Measurements from ENCODE around the gene FKBP15.
A peak's percentile ranks its signal among the peaks of the same experiment; 100 is the strongest.
"Not testable (repeated sequence)": the region's sequence is repeated elsewhere in the genome, so short reads cannot be mapped to it uniquely, and the experiment has no call there.

FKBP15 gene

DNA sequence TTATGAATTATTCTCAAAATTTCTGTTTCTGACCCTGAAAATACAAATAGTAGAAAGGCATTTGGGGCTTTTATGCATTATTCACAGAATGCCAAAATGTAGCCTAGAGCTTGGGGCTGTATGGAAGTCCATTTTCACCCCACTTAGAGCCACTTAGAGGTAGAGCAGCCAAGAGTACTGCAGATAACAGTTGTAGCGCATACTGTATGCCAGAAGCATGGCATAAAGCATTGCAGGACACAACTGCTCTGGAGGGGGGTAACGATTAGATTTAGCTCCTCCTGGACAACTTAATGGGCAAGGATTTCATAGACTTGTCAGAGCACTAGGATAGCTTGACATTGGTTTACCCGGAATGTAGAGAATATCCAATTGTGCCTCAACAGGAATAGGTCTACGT, 15.9 kb upstream of the FKBP15 start:
- DNase-seq, result no peak

GRCh38 chr9:113235701-113236255, 14.7 kb upstream of the FKBP15 start:
- not testable (repeated sequence) for DNase-seq

DNA sequence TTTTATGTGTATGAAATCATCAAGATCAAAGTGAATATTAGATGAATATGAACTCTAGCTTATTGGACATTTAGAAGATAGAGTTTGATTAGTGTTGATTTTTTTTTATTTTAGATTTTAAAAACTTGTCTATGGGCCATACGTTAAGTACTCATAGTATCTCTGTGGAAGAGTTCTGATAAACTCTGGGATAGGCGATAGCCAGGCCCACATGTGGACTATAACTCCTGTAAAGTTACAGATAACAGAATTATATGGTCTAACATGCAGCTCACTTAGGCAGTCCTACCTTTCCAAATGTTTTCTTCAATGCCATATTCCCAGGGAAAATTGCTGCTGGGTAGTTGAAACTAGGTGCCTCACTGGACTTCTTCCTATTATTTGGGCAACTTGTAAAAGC, 10.6 kb upstream of the FKBP15 start:
- DNase-seq, result no peak

- DNase-seq, result no peak
Observed at GRCh38 chr9:113228130-113228665, 7.1 kb upstream of the FKBP15 start.

DNA sequence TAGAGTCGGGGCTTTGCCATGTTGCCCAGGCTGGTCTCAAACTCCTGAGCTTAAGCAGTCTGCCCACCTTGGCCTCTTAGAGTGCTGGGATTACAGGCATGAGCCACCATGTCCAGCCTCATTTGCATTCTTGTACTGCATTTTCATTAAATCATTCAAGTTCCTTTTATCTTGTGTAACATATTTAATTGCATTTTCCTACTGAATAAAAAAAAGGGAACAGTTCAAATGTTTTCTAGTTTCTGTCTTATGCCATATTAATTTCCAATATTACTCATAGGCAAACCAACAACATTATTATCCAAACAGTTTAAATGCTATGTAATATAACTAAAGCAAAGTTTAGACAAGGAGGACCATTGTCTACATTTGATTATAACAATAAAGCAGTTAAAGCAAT, 6.4 kb upstream of the FKBP15 start:
- DNase-seq, result no peak

GRCh38 chr9:113223963-113224362, 2.9 kb upstream of the FKBP15 start:
- no peak for DNase-seq

DNA sequence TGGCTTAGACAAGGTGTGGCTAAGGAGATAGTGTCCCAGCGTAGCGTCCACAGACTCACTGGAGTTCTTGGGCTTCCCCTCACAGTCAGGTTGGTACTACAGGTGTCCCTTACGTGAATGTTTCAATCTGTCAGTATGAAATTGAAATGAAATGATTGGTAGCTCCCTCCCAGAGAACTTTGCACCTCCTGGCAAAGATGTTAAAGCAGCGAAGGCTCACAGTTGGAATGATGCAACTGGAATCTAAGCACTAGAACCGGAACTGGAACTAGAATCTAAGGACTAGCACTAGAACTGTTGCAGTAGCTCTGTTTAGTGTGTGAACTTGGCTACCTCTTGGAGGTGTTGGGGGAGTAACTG, 1.4 kb upstream of the FKBP15 start:
- DNase-seq, result no peak

- DNase-seq, result no peak
Observed at GRCh38 chr9:113221800-113222481, 864 bp upstream of the FKBP15 start.

- DNase-seq, result peak in 1 of 58 donors; percentile 18
Observed at GRCh38 chr9:113220467-113221002, 542 bp downstream of the FKBP15 start.

DNA sequence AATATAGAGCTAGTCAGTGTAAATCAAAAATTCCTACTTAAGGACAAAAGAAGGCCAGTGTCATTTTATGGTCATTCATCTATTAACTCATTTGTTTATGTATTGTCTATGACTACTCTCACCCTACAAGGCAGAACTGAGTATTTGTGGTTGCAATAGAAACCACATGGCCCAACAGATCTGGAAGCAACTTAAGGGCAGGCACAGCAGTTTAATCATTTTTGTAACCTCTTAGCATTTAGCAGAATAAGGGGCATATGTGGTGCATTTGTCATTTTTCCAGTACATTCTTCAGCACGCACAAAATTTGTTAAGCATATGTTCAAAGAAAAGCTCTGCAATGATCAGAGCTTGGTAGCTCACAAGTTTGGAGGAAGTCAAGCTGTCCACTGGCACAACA, 1.1 kb downstream of the FKBP15 start:
- DNase-seq, result no peak

DNA sequence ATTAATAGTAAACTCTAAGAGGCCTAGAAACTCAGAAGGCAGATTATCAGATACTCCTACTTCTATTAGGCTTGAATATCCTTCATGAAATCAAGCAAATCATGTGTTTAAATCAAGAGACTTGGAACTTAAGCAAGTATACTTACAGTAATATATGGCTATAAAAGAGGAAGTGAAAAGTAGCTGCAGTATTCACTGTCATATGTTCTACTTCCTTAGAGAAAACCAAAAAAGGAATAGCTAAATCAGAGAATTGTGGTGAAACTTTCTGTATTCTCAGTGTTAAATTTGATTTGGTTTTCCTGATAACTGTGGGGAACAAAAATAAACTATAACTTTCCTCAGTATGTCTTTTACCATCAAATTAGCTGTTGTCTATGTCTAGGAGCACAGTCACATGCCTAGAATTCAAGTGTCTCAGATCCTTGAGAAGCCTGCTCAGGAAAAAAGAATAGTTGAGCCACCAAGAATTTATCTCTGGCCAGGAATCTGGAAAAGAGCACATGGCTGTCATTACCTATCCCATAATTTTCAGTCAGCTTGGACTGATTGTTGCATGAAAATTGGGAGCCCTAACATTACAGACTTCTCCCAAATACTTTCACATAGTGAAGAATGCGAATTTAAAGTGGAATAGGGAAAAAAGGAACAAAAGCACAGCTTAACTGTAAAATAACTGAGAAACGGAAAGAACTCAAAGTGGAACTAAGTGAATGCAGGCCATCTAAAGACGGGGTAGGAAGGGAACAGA, 1.7 kb downstream of the FKBP15 start:
- no peak for DNase-seq

DNA sequence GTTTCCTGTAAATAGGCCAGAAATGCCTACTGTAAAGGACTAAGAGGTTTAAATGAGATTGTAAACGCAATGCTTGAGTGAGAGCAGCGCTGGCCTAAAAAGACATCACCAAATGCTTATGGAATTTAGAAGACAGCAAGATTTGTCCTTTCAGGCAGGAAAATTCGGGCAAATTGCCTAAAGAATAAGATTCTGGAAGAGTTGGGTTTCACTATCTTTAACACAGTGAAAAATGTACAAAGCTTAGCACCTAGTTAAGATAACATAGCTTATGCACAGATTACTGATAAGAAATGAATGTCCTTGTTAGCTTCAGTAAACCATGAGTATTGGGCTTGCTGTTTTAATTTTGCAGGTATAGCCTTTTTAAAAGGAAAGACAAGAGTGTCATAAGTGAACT, 4.7 kb downstream of the FKBP15 start:
- DNase-seq, result no peak

GRCh38 chr9:113215132-113215531, 5.9 kb downstream of the FKBP15 start:
- no peak for DNase-seq

GRCh38 chr9:113210815-113211214, 10.3 kb downstream of the FKBP15 start:
- DNase-seq, result peak in 2 of 58 donors; percentile 1 to 5

GRCh38 chr9:113205861-113206260, 15.2 kb downstream of the FKBP15 start:
- DNase-seq, result no peak

- no peak for DNase-seq
Observed at GRCh38 chr9:113205432-113205831, 15.6 kb downstream of the FKBP15 start.

- DNase-seq, result no peak
Observed at GRCh38 chr9:113199683-113200329, 21.3 kb downstream of the FKBP15 start.

- DNase-seq, result no peak
Observed at GRCh38 chr9:113192455-113192854, 28.6 kb downstream of the FKBP15 start.

- peak in 10 of 58 donors; percentile 5 to 45 (median 24) for DNase-seq
Observed at GRCh38 chr9:113187929-113188595, 33.0 kb downstream of the FKBP15 start.

DNA sequence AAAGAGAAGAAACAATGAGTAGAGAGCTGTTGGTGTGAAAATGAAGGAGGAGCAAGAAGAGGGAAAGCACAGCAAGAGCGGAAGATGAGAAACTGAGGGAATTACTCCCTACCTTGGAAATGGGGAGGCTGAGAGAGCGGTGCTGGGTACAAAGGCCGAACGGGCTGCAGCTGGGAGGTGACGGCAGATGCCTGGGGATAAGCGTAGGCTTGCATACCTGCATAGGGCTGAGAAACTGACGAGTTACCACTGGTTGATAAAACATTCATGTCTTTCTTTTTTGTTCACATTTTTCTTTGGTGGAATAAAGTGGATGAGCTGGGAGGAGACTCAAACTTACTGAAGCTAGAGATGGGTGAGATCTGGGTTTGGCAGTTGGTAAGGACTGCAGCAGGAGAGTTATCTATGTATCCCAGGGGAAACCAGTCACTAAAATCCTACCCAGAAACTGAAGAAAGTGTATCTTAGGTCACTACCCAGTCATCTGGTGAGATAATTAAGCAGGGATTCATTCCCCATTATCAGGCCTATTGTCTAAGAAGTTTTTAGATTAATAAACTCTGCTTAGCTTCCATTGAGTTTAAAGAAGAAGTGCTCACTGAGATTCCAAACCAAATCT, 34.8 kb downstream of the FKBP15 start:
- DNase-seq, result no peak

DNA sequence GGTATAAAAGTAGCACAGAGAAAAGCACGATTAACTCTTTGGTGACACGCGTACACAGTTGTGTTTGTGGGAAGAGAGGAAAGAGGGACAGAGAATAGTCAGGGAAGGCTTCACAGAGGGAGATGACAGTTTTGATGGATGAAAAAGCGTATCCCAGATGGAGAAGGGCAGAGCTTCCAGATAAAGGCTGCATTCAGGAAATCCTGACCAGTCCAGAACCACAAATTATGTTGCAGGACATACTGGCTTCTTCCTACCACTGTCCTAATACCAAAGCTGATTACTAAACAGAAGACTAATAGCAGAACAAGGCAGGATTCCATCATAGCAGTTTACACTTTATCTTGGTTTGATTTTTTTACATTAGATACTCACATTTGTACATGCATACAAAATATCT, 35.8 kb downstream of the FKBP15 start:
- no peak for DNase-seq

All from anterior cingulate cortex (tissue), 58 donors.